Superior temporal gyrus (tissue), 1 donor: ENCODE data around the gene SEZ6L.
A peak's percentile ranks its signal among the peaks of the same experiment; 100 is the strongest.

Experiments used
- DNase-seq: peaks from one replicate; pipeline ENCODE4 v3.0.0-alpha.2; 2016; ENCODE audit errors: extremely low spot score

Gene SEZ6L

DNA sequence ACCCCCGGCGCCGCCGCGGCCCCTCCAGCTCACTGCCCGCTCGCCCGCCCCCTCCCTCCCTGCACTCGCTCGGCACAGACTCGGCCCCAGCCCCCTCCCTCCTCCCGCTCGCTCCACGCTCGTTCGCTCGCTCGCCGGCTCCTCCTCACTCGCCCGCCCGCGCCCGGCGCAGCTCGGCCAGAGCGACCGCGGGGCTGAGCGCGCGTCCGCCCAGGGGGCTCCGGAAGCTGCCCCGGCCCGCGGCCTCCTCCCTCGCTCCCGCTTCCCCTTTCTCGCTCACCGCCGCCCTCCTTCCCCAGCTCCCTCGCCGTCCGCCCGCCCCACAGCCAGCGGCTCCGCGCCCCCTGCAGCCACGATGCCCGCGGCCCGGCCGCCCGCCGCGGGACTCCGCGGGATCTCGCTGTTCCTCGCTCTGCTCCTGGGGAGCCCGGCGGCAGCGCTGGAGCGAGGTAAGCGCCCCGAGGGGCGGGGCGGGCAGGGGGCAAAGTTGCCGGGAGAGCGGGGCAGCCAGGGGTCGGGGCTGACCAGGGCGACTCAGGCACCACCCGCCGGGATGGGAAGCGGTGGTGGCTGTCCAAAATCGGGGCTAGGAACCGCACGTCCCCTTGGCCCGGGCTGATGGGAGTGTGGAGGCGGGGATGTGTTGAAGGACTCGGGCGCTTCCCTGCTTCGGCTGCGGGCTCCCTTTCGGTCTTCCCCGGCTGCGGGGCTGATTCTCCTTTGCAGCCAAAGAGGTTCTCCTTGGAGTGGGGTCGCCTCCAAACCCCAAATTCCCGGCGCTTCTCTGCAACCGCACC, at the start of gene SEZ6L:
SEZ6L (plus strand) TSS at position 148 of the 797 bp plus-strand sequence; CDS start at position 356, 208 bp downstream.
- DNase-seq = peak; percentile 22

DNA sequence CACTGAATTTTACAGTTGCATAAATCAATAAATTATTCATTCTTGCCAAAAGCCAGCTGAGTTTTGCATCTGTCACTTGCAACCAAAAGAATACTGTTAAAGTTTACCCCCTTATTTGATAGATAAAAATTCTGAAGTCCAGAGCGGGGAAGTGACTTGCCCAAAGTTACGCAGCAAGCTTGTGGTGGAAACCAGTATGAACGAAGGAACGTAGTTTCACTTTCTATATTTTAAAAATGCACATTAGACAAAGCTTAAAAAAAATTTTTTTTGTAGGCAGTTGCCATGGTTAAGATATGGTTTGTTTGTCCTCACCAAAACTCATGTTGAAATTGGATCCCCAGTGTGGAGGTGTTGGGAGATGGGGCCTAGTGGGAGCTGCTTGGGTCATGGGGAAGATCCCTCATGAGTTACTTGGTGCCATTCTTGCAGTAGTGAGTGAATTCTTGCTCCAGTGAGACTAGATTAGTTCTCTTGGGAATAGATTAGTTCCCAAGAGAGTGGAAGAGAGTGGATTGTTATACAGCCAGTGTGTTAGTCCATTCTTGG, 46.3 kb upstream of the SEZ6L start:
- no peak for DNase-seq

DNA sequence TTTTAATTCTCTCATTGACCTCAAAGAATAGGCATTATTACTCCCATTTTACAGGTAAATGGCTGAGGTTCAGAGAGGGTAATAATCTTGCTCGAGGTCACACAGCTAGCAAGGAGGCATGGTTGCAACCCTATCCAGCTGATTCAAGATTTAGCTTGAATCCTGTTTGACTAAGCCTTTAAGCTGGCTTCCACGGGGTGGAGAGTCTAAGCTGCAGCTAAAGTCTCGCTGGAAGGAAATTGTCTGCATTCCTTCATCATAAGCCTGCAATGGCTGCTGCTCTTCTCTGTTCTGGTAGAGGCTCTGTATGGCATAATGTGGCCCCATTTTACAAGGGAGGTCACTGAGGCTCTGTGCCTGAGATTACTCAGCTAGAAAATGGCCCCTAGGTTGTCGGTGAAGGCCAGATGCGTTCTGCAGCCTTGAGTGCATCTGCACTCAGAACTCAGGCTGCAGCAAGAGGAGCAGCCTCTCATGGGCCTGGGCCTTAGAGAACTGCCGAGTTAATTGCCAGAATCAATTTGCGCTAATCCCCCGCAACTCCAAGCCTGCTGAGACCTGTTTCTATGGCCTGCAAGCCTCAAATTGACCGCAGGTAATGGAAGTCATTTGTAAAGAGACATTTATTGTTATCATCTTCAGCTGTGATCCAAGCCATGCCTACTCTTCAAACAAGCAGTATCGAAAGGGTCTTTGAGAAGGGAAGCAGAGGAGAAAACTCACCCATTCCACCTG, 44.1 kb upstream of the SEZ6L start:
- no peak for DNase-seq

DNA sequence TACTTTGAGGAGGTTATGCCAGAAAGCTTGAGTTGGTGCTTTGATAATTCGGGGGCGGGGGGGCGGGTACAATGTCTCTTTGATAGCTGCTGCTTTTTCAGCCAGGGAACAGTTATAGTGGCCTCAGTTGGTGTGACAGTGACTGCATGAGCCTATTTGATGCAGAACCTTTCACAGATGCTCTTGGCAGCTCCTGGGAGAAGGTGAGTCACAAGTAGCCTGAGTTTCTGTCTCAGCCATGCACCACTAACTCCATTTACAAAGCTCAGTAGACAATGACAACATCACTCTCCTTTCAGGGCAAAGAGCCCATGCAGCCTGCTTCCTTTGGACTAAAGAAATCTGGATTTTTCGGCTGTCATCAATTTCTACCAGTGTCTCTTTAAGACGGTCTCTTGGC, 42.1 kb upstream of the SEZ6L start:
- no peak for DNase-seq

DNA sequence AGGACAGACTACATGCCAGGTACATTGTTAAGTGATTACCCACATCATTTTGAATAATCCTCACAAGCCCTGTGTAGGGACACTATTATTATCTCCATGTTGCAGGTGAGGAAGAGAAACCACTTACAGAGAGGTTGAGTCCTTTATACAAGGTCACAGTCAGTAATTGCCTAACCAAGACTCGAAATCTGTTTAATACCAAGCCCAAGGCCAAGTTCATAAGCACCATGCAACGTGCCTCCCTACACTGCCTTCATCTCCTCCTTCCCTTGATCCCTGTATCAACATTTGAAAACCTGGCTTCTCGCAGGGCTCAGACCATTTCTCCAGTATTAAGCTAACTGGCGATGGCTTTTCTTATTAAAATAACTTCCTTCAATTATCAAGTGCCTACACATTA, 41.7 kb upstream of the SEZ6L start:
- DNase-seq = no peak

DNA sequence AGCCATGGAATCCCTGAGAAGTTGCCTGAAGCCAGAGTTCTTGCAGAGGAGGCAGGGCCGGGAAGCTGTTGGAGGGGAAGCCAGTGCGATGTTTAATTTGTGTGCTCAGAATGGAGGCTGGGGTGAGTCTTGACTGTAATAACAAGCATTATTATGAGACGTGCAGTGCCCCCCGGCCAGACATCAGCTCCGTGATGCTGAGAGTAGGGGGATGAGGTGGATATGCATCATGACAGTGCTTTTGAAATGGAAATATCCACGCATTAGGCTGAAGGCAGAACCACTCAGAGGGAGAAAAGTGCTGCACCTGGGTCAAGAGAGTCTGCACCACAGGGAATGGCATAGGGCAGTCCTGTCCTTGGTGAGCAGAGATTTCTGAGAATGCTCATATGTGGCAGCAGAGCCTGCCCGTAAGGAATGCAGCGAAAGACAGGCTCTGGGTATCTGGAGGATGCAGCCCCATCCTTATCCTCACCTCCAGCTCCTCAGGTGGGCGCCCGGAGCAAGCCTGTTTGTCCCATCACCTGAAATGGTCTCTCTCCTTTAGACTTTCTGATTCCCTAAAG, 37.6 kb upstream of the SEZ6L start:
- no peak for DNase-seq

DNA sequence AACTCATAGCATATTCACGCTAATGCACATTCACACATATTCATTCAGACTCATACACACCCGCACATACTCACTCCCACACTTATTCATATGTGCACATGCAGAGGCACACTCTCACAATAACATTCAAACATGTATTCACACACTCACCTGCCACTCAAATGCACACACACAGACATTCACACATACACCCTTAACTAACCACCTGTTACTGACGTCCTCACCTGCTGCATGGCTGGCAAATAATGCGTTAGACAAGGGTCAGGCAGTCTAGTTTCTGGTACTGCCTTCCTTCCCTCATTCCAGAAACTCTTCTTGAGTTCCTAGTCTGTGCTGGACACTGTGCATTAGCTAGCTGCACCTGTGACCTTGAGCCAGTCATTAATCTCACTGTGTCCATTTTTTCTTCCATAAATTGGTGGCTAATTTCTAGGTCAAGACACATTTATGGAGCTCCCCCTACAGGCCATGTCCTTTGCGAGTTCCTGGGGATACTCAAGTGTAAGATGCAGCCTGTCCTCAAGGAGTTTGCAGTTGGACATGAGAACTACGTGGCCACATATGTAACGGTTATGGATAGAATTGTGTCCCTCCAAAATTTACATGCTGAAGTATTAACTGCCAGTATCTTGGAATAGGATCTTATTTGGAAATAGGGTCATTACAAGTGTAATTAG, 34.5 kb upstream of the SEZ6L start:
- no peak for DNase-seq

DNA sequence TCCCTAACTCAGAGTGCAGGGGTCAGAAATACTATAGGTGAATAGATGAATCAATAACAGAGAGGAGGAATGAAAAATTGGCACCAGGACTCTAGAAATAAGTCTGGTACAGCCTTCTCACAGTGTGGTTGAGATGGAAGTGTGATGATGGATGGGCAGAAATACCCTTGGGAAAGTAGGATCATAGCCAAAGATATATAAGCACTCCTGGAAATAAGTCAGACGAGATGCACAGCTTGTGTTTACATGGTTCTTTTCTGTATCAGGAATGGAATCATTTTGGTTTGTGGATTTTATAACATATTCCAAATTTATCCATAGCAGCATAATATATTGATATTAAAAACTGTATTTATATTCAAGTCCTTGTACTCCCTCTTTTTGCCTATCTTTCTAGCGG, 33.5 kb upstream of the SEZ6L start:
- no peak for DNase-seq

DNA sequence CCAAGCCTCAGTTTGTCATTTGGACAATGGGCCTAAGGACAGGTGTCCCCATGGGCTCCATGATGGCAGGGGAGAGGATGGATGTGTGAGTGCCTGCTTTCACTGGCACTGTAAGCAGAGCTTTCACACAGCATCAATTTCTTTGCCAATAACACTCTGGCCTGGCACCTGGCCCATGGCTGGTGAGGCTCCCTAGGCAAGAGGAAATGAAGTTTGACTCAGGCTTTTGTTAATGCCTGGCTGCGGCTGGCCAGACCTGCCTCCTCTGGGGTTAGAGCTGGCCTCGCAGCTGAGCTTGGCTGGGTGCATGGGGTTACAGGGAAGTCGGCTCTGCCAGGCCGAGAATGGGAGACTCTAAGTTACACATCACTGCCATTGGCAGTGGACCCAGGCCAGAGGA, 30.0 kb upstream of the SEZ6L start:
- peak; percentile 46 for DNase-seq

DNA sequence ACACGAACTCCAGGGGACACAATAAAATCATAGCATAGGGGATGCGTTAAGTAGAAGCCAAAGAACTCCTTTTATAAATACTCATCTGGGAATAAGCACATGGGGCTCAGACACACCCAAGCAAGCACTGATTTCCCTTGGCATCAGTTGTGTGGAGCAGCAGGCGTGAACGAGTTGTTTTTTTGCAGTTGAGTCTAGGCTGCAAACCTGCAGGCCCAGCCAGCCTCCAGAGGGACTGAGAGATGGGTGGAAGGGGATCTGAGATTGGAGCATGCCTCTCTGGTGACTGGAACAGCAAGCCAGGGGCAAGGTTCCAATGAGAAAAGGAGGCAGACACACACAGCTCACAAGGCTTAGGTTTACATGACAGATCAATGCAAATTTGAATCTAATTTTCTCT, 27.4 kb upstream of the SEZ6L start:
- DNase-seq = no peak

DNA sequence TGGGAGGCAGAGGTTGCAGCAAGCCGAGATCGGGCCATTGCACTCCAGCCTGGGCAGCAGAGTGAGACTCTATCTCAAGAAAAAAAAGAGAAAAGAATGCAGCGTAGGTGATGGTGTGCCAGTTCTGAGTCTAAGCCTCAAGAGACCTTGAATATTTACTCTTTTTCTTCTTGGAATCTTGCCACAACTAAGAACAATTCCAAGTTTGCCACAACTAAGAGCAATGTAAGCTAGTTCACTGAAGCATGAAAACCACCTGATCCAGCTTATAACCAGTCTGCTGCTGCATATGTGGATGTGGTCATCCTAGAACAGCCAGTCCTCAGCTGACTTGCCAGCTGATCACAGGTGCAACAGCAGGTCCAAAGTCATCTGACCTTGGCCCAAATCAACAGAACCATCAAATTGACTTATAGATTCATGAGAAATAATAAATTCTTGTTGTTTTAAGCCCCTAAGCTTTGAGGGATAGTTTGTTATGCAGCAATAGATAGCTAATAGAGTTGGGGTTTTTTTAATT, 25.4 kb upstream of the SEZ6L start:
- no peak for DNase-seq

DNA sequence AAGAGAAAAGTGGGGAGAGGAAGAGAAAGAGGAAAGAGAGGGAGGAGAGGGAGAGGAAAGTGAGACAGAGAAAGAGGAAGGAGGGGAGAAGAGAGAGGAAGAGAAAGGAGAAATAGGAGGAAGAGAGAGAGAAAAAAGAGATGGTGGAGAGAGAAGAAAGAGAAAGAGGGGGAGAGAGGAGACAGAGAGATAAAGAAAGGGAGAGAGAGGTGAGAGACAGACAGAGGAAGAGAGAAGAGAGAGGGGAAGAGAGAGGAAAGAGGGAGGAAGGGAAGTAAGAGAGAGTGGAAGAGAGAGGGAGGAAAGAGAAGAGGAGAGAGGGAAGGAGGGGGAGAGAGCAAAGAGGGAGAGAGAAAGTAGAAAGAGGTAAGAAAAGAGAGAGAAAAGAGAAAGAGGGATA, 9.4 kb upstream of the SEZ6L start:
- no peak for DNase-seq

DNA sequence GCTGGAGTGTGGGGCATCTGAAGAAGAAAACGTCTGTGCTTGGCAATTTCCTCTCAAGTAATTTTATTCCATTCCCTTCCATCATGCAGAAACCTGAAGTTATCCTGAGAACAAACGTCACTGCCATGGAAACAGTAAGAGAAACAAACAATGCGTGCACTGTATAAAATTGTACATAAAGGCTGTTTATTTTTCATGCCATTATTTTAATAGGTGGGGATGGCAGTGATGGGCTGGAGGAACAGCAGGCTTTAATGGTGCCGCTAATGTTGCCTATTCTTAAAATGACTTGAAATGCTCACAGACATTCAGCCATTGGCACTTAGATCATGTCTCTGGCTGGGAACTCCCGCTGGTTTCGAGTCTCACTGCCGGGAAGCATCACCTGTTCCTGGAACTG, 7.5 kb upstream of the SEZ6L start:
- no peak for DNase-seq

DNA sequence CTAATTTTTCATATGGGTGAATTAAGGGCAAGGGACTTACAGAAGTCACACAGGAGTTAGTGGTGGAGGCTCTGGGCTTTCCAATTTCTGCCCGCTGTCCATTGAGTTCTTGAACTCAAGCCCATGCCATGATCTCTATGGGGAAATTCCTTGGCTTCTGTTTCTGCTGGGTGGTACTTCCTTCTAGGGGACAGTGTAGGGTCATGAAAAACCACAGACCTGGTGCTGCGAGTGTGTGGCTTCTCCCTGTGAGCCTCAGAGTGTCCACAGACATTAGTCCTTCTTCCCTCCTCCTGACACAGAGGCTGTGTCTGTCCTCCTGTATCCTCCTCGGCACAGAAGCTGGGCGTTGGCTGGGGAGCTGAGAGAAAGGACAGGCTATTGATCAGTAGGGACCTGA, 6.3 kb upstream of the SEZ6L start:
- no peak for DNase-seq

DNA sequence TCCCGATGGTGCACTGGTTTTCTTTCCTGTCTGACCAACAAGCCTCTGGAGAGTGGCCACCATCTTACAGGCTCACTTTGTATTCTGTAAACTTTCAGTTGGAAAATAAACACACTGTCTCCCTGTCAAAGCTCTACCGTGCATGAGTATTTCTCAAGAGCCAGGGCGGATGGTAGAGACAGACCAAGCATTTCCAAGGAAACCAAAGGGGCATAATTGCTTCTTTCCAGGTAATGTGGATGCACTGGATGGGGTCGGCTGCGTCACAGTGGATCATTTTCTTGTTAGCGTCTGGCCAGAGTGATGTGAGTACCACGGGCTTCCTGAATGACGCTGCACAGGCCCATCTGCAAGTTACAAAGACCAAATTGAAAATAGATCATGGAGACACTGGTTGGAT, 5.1 kb upstream of the SEZ6L start:
- no peak for DNase-seq

DNA sequence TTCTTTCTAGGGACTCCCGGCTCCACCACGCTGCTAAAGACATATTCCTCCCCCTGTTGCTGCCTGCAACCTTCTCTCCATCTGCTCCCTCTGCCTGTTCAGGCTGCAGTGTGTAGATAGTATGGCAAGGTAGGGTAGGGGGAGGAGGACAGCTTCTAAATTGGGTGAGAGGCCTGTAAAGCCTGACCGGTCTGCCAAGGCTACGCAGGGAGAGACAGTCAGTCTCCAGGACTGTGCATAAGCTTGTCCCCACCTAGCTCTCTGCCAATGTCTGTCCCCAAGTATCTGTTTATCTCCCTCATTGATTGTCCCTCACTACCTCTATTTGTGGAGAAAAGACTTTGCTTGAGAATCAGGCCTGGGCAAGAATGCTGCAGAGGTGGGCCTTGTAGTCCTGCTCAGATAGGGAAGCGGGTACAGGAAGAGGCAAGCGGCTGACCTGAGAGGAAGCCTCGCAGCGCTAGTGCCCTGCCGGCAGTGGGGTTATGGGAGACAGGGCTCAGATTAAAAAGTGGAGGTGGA, 871 bp upstream of the SEZ6L start:
- no peak for DNase-seq

DNA sequence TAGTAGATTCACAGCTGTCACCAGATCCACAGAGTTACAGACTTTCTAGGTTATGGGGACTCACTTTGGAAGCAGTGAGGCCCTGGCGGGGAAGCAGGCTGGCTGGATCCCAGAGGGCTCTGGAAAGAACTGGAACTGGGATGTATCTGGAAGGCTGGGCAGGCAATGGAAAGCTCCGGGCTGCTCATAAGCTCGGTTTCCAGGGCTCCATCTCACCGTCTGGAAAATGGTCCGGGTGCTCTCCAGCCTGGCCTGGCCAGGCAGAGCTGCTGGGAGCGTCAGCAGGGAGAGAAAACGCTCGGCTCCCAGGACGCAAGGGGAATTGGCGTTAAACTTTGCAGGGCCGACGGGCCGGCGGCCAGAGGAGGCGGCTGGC, 335 bp upstream of the SEZ6L start:
- DNase-seq = peak; percentile 48

DNA sequence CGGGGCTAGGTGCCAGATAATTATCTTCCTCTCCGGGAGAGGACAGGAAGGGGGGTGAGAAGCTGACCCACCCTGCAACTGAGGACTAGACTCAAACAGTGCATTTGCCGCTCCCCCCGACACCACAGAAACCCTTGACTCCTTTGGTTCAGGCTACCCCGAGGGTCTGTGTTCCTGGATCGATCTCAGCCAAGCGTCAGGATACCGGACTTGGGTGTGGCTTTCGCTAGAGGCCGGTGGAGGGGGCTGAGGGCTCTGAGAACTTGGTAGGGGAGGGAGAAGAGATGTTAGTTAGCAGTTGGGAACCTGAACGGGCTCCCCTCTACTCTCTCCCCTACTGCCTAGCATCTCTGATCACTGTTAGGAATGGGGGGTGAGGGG, 840 bp downstream of the SEZ6L start:
- DNase-seq = peak; percentile 18

DNA sequence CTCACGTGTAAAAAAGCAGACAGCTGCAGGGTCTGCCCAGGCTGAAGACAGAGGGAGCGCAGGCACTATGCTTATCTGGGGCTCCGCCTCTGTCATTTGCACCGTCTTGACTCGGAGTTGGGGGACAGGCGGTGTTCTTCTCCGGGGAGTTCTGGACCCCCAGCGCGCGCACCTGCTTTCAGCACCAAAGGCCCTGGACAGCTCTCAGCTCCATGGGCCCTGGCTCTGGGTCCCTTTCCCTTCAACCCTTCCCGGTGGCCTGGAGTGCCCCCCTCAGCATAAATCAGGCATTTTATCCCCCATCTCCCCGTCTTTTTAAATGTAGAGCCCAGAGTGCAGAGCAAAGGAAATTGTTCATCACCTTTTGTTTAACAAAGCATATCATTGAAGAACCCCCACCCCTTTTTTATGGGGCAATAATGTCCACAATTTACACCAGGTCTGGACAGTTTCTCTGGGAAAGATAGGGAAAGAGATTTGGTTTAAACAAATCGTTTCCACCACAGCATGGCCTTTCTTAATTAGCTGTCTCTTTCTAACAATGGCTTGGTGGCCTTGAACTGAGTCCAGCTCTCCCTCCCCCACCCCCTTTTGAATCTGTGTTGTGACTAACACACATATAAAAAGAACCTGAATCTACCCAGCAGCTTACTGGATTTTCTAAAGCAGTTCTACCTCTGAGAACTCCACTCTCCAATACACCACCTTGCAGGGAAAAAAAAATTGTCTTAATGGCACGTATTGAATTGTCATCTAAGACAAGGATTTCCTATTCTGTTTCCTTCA, 1.7 kb downstream of the SEZ6L start:
- DNase-seq = peak; percentile 48

DNA sequence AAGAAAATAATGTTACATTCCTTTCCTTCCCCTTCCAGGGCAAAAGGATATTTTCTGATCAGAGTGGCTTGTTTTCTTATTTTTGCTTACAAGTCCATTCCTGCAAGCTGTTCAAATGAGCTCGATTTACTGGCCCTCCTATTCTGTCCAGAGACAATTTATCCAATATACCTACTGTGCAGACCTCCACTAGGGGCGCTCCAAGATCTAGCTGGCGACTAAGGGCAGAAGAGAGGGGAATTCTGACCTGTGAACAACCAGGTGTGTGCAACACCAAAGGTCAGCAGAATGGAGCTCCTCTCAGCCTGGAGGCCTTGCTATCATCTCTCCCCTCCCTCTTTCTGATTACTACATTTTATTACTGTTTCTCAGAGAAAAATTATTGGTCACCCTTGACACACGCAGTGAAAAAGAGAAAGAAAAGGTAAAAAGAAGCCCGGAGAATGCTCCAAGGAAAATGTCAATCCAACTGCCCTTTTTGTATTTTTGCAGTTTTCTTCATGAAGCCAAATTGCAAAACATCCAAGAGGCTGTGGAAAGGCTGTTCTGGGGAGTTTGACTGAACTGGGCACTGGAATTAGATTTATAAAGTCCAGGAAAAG, 3.2 kb downstream of the SEZ6L start:
- DNase-seq = peak; percentile 78

DNA sequence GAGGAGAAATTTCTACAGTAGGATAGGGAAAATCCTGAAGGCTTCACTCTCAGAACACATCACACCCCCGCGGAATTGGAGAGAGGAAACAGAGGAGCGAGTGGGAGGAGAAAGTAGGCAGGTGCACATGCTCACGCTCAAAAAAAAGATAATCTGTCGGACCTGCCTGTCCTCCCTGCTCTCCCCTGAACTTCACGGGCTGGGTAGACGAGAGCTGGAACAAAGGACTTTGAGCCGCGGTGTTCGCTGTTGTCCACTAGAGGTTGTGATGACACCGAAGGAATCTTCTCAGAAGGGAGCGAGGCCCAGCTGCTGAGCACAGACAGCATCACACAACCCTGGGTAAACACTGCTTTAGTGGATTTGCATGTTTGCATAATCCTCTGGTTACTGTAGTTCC, 5.0 kb downstream of the SEZ6L start:
- DNase-seq = peak; percentile 73
